K562 treated with DMSO at 1 percent for 24 hours (cell line): Measurements from ENCODE around the gene PCDH15. TPM values are rescaled to one million over a fixed set of nuclear protein-coding genes. Genes with fewer than 3 reads are reported as not detected.

Source experiments
- total RNA-seq: library from RNA; unstranded; fragments of 300-600 nt; gene quantifications from 2 replicates; pipeline ENCODE4 v1.2.3, GENCODE V29; 2022; ENCODE audit warnings: low read depth; ENCODE audit not compliant: insufficient read depth

PCDH15 gene
- not detected in 2 replicates for total RNA-seq

DNA sequence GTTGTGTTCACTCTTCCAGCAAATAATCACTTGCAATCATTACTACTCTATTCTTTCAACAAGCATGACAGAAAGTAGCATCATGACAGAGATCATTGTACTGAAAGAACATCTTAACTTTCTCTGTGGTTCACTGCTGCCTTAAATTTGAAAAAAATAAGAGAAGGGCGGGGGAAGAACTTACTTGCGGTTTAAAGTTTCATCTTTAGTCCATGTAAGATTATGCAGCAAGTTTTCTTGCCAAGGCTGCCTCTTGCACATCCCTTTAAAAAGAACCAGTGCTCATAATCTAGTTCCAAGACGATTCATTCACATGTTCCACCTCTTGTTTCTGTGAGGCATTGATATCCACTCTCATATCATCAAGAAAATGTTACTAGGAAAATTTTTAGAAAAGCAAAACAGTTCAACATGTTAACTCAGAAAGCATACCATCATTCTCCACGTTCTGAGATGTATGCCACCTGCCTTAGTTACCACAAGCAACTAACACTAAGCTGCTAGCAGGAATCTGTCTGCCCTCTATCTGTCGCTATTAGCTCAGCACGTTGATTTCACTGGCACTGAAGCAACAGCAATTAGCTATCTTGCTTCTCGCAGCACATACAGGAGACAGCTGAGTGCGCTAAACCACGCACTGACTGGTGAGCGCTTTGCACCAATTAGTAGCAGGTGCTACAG lies at the start of gene PCDH15:
Gene PCDH15 (minus strand): TSS at position 491 of the 681 bp plus-strand sequence. CDS start 136,969 bp downstream, outside the sequence.

